GM12873 (cell line): Measurements from ENCODE around the gene SMARCA1.

ENCODE experiments used
- TF ChIP-seq, protein P1 (sequence below): IDR thresholded peaks from 2 replicates; pipeline ENCODE4 v1.5.1; 2012; ENCODE audit warnings: low read depth, mild to moderate bottlenecking, moderate library complexity, low read length, control low read depth; ENCODE audit not compliant: insufficient read depth; ENCODE audit errors: missing control alignments

Gene SMARCA1

DNA sequence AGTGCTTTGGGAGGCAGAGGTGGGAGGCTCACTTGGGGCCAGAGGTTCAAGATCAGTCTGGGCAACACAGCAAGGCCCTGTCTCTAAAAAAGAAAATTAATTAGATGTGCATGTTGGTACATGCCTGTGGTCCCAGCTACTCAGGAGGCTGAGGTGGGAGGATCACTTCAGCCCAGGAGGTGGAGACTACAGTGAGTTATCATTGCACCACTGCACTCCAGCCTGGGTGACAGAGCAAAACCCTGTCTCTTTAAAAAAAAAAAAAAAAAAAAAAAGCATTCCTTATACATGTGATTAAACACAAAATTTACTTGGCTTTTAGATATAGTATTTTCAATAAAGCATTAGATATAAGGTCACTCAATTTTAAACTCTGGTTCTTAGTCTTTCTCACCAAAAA, 34.9 kb downstream of the SMARCA1 start:
- TF ChIP-seq, protein P1, sequence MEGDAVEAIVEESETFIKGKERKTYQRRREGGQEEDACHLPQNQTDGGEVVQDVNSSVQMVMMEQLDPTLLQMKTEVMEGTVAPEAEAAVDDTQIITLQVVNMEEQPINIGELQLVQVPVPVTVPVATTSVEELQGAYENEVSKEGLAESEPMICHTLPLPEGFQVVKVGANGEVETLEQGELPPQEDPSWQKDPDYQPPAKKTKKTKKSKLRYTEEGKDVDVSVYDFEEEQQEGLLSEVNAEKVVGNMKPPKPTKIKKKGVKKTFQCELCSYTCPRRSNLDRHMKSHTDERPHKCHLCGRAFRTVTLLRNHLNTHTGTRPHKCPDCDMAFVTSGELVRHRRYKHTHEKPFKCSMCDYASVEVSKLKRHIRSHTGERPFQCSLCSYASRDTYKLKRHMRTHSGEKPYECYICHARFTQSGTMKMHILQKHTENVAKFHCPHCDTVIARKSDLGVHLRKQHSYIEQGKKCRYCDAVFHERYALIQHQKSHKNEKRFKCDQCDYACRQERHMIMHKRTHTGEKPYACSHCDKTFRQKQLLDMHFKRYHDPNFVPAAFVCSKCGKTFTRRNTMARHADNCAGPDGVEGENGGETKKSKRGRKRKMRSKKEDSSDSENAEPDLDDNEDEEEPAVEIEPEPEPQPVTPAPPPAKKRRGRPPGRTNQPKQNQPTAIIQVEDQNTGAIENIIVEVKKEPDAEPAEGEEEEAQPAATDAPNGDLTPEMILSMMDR, result no peak

DNA sequence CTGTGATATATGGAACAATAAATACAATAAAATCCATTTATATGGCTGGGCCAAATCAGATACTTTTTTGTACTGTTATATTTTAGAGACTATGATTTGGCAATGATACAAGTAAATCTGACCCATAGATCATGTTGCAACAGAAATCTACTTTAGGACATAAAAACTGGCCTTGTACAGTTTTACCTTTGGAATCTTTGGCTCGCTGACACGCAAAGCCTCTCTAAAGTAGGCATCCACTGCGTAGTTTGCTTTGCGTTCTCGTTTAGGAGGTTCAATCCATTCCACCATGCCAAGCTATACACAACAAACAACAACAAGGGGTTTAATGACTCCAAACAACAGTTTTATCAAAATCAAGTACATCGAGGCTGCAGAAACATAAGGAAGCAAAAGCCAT, 42.4 kb downstream of the SMARCA1 start:
- TF ChIP-seq, protein P1, result no peak

DNA sequence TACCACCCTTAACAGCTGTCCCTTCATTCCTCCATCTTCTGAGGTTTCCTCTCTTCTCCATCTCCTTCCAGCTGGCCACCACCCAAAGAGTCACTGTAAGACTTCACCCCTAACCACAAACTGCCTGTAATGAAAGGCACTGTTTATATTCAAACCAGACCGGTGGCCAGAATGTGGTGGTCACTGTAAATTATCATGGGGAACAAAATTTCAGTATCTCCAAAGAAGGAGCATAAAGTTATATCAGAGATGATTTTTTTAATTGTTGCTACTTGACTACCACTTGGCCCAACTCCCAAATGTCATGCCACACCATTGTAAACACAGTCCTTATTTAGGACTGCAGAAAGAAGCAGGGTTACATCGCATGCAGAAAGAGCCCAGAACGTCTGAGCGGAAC, 44.8 kb downstream of the SMARCA1 start:
- TF ChIP-seq, protein P1, result no peak

DNA sequence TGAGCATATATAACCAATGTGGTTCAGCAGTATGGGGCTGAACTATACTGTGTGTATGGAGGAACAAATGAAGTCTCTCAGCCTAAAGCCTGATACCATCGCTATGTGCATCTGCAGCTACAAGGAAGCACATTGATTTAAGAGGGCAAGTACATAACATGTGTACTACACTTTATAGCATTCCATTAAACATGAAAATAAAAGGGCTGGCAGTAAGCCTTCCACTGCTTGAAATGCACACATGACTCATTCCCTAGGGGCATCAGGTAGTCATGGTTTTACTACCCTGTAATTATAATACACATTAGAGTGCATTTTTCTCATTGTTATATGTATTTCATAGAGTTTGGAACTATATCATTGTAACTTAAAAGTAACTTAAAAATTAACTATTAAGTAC, 51.2 kb downstream of the SMARCA1 start:
- TF ChIP-seq, protein P1, result no peak

DNA sequence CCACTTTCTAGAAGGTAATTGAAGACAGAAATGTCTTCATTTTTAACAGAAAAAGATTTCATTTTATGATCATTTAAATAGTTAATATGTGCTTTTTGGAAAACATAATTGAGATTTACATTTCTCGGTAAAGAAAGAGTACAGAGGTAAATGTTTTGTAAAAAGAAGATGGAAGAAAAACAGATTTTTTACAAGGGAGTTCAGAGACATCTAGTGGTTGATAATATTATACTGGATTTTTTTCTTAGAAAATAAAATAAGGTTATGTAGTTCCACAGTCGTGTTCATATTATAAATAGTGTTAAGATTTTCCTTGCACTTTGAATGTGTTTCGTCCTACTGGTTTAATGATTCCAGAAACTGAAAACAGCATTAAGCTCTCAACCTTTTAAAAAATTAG, 60.6 kb downstream of the SMARCA1 start:
- TF ChIP-seq, protein P1, result no peak

DNA sequence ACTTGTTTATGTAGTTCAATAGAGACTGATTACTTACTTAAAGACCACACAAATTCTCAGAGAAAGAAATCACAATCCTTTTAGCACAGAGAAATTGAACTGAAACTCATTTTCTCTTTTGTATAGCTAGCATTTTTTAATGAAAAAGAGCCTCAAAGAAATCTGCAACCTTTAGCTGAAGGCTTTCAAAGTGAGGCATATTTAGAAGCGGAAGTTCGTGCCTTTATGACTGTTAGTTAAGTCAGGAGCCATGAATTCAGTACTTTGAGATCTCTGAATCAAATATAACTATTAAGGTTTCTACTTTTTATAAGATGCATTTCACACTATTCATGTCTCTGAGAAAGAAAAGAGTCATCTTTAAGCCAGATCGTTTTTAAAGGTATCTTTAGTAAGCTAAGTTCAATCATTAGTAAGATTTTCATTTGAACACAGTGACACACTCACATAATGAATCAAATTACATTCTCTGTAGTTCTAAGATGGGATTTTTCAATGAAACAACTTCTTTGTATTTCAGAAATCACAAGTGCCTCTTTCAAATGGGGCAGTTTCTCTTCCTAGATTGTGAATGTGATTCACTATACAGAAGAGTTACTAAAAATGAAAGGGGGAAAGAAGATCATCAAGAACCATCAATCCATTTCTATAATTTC, 61.4 kb downstream of the SMARCA1 start:
- TF ChIP-seq, protein P1, result no peak

DNA sequence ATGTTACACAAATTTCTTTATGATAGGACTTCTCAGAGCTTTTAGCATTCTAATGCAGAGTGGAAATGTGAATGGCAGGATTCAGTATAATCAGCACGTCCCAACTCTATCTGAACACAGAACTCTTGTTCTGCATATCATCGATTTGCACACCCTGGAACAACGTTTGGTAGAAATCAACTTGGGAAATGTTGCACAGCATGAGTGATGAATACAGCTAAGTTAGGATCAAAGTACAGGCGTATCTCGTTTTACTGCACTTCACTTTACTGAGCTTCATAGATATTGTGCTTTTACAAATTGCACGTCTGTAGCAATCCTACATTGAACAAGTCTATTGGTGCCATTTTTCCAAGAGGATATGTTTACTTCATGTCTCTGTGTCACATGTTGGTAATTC, 70.8 kb downstream of the SMARCA1 start:
- TF ChIP-seq, protein P1, result no peak
